ENCODE measurements around the gene OR6M1. TPM values are rescaled to one million over a fixed set of nuclear protein-coding genes. Genes with fewer than 3 reads are reported as not detected.

OR6M1 gene
- total RNA-seq, 1 experiment from 2014 or later, result not detected

DNA sequence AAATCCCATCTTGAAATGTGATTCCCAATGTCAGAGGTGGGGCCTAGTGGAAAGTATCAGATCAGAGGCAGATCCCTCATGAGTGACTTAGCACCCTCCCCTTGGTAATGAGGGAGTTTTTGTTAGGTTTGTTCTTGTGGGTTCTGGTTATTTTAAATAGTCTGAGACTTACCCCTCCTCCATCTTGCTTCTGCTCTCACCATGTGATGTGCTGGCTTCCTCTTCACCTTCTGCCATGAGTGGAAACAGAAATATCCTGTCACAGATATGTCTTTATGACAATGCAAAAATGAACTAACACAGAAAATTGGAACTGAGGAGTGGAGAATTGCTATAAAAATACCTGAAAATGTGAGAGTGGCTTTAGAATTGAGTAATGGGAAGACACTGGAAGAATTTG, 46.2 kb upstream of the OR6M1 start:
- no peaks in the 10 kb centered on the region for H3K4me1 ChIP-seq (ENCODE audit: control insufficient read depth, insufficient read depth, low read length)
- H3K9me3 ChIP-seq (ENCODE audit: control insufficient read depth, insufficient read depth, low read depth, low read length), result no peaks in the 10 kb centered on the region
- ATAC-seq (no peak), DNase-seq (ENCODE audit: low read depth, low spot score) (no peak)
- ChIA-PET CTCF (no interaction called here), POLR2A (no interaction called here)
- no TSS peak for BruUV-seq (replicated peaks)
- in situ Hi-C loops (cut with HindIII; ENCODE audit: low pct_unique_long_range_greater_than_20kb, low sequenced_read_pairs) (no loop called here), intact Hi-C loops (cut with micrococcal nuclease; ENCODE audit: unreplicated experiment) (no loop called here)
- no peaks in the 10 kb centered on the region for H3K27me3 ChIP-seq (ENCODE audit: control insufficient read depth, insufficient read depth, low read length)
- TF ChIP-seq TCF7L2 (IDR thresholded peaks at IDR 0.05; ENCODE audit: low read depth, low read length) (no peak), SIN3A (IDR thresholded peaks at IDR 0.05; ENCODE audit: borderline replicate concordance, insufficient read depth, low read depth, low read length) (no peak), POLR2AphosphoS5 (IDR thresholded peaks at IDR 0.05; ENCODE audit: low read depth, low read length) (no peak)
- TF ChIP-seq, protein P1, sequence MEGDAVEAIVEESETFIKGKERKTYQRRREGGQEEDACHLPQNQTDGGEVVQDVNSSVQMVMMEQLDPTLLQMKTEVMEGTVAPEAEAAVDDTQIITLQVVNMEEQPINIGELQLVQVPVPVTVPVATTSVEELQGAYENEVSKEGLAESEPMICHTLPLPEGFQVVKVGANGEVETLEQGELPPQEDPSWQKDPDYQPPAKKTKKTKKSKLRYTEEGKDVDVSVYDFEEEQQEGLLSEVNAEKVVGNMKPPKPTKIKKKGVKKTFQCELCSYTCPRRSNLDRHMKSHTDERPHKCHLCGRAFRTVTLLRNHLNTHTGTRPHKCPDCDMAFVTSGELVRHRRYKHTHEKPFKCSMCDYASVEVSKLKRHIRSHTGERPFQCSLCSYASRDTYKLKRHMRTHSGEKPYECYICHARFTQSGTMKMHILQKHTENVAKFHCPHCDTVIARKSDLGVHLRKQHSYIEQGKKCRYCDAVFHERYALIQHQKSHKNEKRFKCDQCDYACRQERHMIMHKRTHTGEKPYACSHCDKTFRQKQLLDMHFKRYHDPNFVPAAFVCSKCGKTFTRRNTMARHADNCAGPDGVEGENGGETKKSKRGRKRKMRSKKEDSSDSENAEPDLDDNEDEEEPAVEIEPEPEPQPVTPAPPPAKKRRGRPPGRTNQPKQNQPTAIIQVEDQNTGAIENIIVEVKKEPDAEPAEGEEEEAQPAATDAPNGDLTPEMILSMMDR (IDR thresholded peaks at IDR 0.05), result no peak
- H3K36me3 ChIP-seq (ENCODE audit: control insufficient read depth, insufficient read depth, low read length), result no peaks in the 10 kb centered on the region
- no peak overlapping the region for H3K27ac ChIP-seq (ENCODE audit: low read length)
- no peak overlapping the region for H3K4me3 ChIP-seq (ENCODE audit: low read depth in 2 of 2, low read length in 2 of 2)

DNA sequence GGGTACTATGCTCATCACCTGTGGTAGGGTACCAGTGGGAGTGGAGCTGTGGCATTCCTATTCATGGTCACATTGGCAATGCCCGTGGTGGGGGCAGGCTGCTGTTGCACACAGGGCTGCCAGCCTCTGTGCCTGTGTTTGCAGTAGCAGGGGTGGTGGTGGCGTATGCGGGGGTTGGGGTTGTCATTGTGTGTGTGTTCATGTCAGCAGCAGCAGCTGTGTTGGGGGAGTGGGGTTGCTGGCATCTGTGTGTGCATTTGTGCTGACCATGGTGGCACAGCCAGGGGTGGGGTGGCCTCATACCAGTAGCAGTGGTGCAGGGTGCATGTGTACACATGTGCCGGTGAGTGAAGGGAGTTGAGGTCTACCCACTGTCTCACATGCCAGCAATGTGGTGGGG, 45.0 kb upstream of the OR6M1 start:
- Histone ChIP-seq H3K27me3 (ENCODE audit: control insufficient read depth, insufficient read depth, low read length) (no peaks in the 10 kb centered on the region), H3K36me3 (ENCODE audit: control insufficient read depth, insufficient read depth, low read length) (no peaks in the 10 kb centered on the region), H3K9me3 (ENCODE audit: control insufficient read depth, insufficient read depth, low read depth, low read length) (no peaks in the 10 kb centered on the region), H3K4me1 (ENCODE audit: control insufficient read depth, insufficient read depth, low read length) (no peaks in the 10 kb centered on the region), H3K27ac (ENCODE audit: low read length) (no peak overlapping the region), H3K4me3 (ENCODE audit: low read depth in 2 of 2, low read length in 2 of 2) (no peak overlapping the region)
- ChIA-PET CTCF (no interaction called here), POLR2A (no interaction called here)
- no TSS peak for BruUV-seq (replicated peaks)
- intact Hi-C loops (cut with micrococcal nuclease; ENCODE audit: unreplicated experiment), result no loop called here
- DNase-seq (ENCODE audit: low read depth, low spot score) (no peak), ATAC-seq (no peak)
- TF ChIP-seq TCF7L2 (IDR thresholded peaks at IDR 0.05; ENCODE audit: low read depth, low read length), result no peak
- TF ChIP-seq, protein P2, sequence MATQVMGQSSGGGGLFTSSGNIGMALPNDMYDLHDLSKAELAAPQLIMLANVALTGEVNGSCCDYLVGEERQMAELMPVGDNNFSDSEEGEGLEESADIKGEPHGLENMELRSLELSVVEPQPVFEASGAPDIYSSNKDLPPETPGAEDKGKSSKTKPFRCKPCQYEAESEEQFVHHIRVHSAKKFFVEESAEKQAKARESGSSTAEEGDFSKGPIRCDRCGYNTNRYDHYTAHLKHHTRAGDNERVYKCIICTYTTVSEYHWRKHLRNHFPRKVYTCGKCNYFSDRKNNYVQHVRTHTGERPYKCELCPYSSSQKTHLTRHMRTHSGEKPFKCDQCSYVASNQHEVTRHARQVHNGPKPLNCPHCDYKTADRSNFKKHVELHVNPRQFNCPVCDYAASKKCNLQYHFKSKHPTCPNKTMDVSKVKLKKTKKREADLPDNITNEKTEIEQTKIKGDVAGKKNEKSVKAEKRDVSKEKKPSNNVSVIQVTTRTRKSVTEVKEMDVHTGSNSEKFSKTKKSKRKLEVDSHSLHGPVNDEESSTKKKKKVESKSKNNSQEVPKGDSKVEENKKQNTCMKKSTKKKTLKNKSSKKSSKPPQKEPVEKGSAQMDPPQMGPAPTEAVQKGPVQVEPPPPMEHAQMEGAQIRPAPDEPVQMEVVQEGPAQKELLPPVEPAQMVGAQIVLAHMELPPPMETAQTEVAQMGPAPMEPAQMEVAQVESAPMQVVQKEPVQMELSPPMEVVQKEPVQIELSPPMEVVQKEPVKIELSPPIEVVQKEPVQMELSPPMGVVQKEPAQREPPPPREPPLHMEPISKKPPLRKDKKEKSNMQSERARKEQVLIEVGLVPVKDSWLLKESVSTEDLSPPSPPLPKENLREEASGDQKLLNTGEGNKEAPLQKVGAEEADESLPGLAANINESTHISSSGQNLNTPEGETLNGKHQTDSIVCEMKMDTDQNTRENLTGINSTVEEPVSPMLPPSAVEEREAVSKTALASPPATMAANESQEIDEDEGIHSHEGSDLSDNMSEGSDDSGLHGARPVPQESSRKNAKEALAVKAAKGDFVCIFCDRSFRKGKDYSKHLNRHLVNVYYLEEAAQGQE (IDR thresholded peaks at IDR 0.05; ENCODE audit: insufficient read depth in 1 of 2, low read depth in 2 of 2, low read length in 1 of 2), result no peak
- TF ChIP-seq, protein P1 (IDR thresholded peaks at IDR 0.05), result no peak
- no peak for TF ChIP-seq POLR2AphosphoS5 (IDR thresholded peaks at IDR 0.05; ENCODE audit: low read depth, low read length)
- TF ChIP-seq SIN3A (IDR thresholded peaks at IDR 0.05; ENCODE audit: borderline replicate concordance, insufficient read depth, low read depth, low read length), result no peak
- in situ Hi-C loops (cut with HindIII; ENCODE audit: low pct_unique_long_range_greater_than_20kb, low sequenced_read_pairs), result no loop called here
